ENCODE data around the gene ATP1A2. TPM values are rescaled to one million over a fixed set of nuclear protein-coding genes. Genes with fewer than 3 reads are reported as not detected.

The ATP1A2 gene
- total and polyA plus RNA-seq, 2 experiments from 2014 or later, result 4.9 to 17.7 TPM

GRCh38 chr1:160094291-160094625, 21.3 kb upstream of the ATP1A2 start:
- peaks cover 2% of the 10 kb centered on the region; the same call in 1 of the 2 replicates for H3F3A ChIP-seq (replicated peaks; ENCODE audit: low read depth)
- TF ChIP-seq ZNF462 (CRISPR knock-in tag; IDR thresholded peaks at IDR 0.05), result no peak
- TF ChIP-seq ZNF114 (CRISPR knock-in tag; IDR thresholded peaks at IDR 0.05), result no peak
- TF ChIP-seq CTCF (conservative IDR thresholded peaks at IDR 0.05; ENCODE audit: low read depth in 2 of 2), result no peak
- TF ChIP-seq REST (IDR thresholded peaks at IDR 0.05; ENCODE audit: unreplicated experiment), result no peak
- no peak for TF ChIP-seq JUNB (IDR thresholded peaks at IDR 0.05; ENCODE audit: unreplicated experiment)
- no peak for TF ChIP-seq EZH2phosphoT487 (IDR thresholded peaks at IDR 0.05; ENCODE audit: unreplicated experiment)
- TF ChIP-seq ETS1 (IDR thresholded peaks at IDR 0.05), result no peak
- TF ChIP-seq NANOG (IDR thresholded peaks at IDR 0.05; ENCODE audit: borderline replicate concordance), result no peak
- TF ChIP-seq POLR2AphosphoS5 (IDR thresholded peaks at IDR 0.05; ENCODE audit: low read depth), result no peak
- no peak for TF ChIP-seq ZNF331 (CRISPR knock-in tag; IDR thresholded peaks at IDR 0.05; ENCODE audit: low read depth)
- no peak for TF ChIP-seq CREB1 (CRISPR knock-in tag; IDR thresholded peaks at IDR 0.05; ENCODE audit: low read depth)
- TF ChIP-seq EZH2 (IDR thresholded peaks at IDR 0.05; ENCODE audit: low read depth, unreplicated experiment), result no peak
- no peak for TF ChIP-seq STAT1 (IDR thresholded peaks at IDR 0.05; ENCODE audit: unreplicated experiment)
- H3K4me1 Mint-ChIP-seq, result peaks cover 41% of the 10 kb centered on the region
- no peak overlapping the region for H3K4me3 ChIP-seq
- no peak overlapping the region for H3K27ac Mint-ChIP-seq
- no peaks in the 10 kb centered on the region for H3K9me2 ChIP-seq (ENCODE audit: insufficient read depth)
- H3K27me3 ChIP-seq (ENCODE audit: insufficient read depth), result no peaks in the 10 kb centered on the region
- no peak overlapping the region for H3K4me3 Mint-ChIP-seq
- DNase-seq (ENCODE audit: low spot score) (no peak), ATAC-seq (no peak)
- peaks cover 37% of the 10 kb centered on the region for H3K79me2 ChIP-seq (replicated peaks; ENCODE audit: insufficient read depth)
- H3K4me2 ChIP-seq, result no peak overlapping the region
- H3K9me3 Mint-ChIP-seq, result no peaks in the 10 kb centered on the region; the same call in 2 of the 3 replicates
- H3K4me1 ChIP-seq (ENCODE audit: insufficient read depth), result peaks cover 34% of the 10 kb centered on the region
- H3K36me3 Mint-ChIP-seq (ENCODE audit: low read depth), result peaks cover 39% of the 10 kb centered on the region
- peaks cover 7% of the 10 kb centered on the region for H3K27me3 Mint-ChIP-seq (ENCODE audit: insufficient read depth, low read depth, poor library complexity)
- H3K27ac ChIP-seq (ENCODE audit: low read depth), result no peak overlapping the region
- no peaks in the 10 kb centered on the region; the same call in 1 of the 2 replicates for H4K20me1 ChIP-seq (replicated peaks; ENCODE audit: insufficient read depth)
- H2AFZ ChIP-seq, result no peak overlapping the region
- peaks cover 7% of the 10 kb centered on the region for H3K36me3 ChIP-seq (ENCODE audit: insufficient read depth)
